Dermis blood vessel endothelial cell (primary cell): ENCODE data around the gene HBQ1. TPM values are rescaled to one million over a fixed set of nuclear protein-coding genes. Genes with fewer than 3 reads are reported as not detected.
"Not testable (repeated sequence)": the region's sequence is repeated elsewhere in the genome, so short reads cannot be mapped to it uniquely, and the experiment has no call there.

Experiments
- DNase-seq: peaks from one replicate; pipeline ENCODE4 v3.0.0; 2010
- total RNA-seq: library from RNA; depleted of rRNA; stranded (reverse); fragments of >200 nt; gene quantifications from 2 replicates; pipeline ENCODE4 v1.2.3, GENCODE V29; 2014

HBQ1 gene
- total RNA-seq = 0.34 TPM in 1 of 2 replicates, not detected in the other

- peak; percentile 56 for DNase-seq
These were observed at the start of gene HBQ1 for GRCh38 chr16:180101-180675. Gene HBQ1 (plus strand): TSS chr16:180459. CDS start chr16:180487, 28 bp downstream.

GRCh38 chr16:130533-131173 is 49.6 kb upstream of the HBQ1 start:
- DNase-seq = no peak

- no peak for DNase-seq
These were observed 48.1 kb upstream of the HBQ1 start for GRCh38 chr16:132120-132519.

DNA sequence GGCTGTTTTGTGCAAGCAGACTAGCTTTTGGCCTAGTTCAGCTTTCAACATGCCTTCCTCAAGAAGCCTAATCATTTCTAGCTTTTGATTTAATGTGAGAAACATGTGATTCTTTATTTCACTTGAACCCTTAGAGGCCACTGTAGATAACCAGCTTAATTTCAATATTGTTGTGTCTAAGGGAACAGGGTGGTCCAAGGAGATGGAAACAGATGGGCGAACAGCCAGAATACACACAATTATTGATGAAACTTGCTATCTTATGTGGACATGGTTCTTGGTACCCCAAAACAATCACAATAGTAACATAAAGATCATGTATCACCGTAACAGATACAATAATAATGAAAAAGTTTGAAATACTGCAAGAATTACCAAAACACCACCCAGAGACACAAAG is 46.5 kb upstream of the HBQ1 start:
- no peak for DNase-seq

DNA sequence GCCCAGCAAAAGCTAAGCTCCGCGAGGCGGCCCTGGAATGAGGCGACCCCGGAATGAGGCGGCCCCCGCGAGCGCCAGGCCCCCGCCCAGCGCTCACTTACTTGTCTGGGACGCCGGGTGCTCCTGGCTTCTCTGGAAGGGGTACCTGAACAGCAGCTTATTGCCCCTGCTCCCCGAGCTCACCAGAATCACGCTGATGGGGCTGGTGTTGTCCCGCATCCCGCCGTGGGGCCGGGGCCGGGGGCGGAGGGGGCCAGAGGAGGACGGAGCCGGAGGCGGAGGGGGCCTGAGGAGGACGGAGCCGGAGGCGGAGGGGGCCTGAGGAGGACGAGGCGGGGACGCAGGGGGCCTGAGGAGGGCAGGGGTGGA is 42.2 kb upstream of the HBQ1 start:
- DNase-seq = peak; percentile 24

GRCh38 chr16:140175-140857 is 39.9 kb upstream of the HBQ1 start:
- DNase-seq = no peak

- DNase-seq = no peak
These were observed 37.8 kb upstream of the HBQ1 start for GRCh38 chr16:142405-142967.

- no peak for DNase-seq
These were observed 37.2 kb upstream of the HBQ1 start for GRCh38 chr16:143047-143446.

DNA sequence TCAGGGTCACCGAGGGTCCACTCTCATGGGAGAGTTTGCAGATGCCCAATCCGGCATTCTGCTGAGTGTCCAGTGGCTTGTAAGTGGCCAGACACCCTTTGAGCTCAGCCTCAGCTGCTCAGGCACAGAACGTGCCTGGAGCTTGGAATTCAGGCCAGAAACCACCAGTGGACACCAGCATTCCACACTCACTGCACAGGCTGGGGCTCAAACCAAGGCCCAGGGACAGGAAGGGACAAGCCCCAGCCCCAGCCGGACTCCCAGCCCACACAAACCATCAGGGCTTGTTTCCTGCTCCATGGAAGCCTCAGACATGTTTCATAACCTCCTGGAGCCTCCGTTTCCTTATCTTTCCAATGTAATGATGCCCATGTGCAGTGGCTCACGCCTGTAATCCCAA is 36.8 kb upstream of the HBQ1 start:
- DNase-seq = no peak

DNA sequence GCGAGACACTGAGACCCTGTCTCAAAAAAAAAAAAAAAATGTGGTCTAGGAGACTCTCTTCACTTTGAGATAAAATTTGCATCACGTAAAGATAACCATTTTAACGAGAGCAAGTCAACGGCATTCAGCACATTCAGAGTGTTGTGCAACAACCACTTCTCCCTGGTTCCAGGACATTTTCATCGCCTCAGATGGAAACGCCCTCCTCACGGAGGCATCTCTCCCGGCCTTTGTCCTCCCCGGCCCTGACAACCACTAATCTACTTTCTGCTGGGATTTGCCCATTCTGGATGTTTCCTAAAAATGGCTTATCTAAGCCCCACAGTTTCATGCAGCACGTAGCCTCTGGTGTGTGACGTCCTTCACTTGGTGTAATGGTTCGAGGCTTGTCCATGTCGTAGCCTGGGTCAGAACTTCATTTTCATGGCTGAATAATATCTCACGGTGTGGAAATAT is 35.4 kb upstream of the HBQ1 start:
- DNase-seq = no peak

DNA sequence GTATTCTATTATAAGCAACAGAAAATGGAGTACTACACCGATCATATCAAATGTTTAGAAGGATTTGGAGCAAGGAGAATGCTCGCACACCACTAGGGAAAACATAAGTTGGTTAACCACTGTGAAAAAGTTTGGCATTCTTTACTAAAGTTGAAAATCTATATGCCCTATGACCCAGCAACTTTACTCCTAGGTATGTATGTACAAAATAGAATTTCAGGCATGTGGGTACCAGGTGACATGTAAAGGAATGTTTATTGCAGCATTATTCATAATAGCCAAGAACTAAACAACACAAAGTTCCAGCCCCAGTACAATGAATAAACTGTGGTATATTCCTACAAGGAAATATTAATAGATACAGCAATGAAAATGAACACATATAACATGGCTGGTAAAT is 33.6 kb upstream of the HBQ1 start:
- DNase-seq = no peak

DNA sequence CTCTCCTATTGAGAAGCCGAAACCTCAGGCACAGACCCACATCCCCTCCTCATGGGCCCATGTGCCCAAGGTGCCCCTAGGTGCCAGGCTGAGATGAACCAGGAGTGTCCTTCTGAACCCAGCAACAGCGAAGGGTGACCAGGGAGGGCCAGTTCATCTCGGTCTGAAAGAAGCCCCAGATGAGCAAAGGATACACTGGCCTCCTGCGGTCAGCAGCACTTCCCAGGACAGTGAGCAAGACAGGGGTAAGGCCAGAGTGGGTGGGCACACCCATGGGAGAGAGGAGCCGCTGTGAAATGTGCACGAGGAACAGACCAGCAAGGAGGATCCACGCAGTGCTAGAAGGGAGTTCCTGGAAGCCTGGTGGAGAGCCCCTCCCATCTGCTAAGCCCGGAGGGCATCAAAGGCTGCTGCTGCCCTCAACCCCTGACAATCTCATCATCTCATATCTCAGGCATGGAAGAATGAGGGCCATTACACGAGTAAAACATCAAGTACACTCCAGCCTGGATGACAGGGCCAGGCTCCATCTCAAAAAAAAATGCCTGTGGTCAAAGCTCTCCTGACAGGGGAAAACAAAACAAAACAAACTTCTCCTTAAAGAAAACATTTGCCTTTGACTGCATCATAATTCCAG is 31.1 kb upstream of the HBQ1 start:
- no peak for DNase-seq

GRCh38 chr16:152141-153128 is 27.8 kb upstream of the HBQ1 start, which contains the start of gene HBZ:
Gene HBZ (plus strand): TSS chr16:152644. CDS start chr16:152910, 266 bp downstream.
- DNase-seq = no peak

DNA sequence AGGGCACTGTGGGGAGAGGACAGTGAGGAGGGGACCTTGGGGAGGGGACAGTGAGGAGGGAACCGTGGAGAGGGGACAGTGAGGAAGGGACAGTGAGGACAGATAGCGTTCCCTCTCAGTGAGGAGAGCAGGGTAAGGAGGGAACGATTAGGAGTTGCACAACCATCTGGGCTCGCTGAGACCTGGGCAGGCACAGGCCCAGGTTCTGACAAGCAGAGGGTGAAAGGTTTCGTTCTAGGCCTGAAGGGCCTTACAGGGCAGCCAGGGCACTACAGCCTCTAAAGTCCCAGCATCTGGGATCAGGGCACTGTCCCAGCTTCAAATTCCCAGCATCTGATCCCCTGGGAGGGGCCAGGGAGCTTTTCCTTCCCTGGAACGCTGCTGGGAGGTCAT is 27.1 kb upstream of the HBQ1 start:
- DNase-seq = not testable (repeated sequence)

- DNase-seq = not testable (repeated sequence)
These were observed 26.6 kb upstream of the HBQ1 start for GRCh38 chr16:153550-154216.

DNA sequence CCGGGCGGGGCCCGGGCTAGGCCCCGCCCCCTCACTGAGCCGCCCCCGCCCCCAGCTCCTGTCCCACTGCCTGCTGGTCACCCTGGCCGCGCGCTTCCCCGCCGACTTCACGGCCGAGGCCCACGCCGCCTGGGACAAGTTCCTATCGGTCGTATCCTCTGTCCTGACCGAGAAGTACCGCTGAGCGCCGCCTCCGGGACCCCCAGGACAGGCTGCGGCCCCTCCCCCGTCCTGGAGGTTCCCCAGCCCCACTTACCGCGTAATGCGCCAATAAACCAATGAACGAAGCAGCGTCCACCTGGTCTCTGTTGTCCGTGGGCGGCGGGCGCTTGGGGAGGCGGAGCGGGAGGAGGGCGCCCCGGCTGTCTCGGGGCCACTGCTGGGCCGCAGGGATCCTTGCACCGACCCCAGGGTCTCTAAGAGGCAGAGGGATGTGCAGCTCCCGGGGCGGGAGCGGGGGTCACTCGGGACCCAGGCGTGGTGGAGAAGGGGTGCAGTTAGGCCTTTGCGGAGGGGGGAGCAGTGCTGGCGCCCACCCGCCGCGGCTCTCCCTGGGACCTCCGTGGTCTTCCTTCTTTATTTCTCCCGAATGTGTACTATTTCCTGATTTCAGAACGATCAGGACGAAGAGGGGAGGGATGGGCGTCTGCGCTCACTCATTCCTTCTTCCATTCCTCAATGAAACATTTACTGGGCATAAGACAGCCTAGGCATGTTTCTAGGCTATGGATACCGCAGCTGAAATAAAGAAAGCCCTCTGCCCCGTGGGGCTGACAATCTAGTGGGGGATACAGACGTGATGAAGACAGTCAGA is 25.8 kb upstream of the HBQ1 start:
- DNase-seq = peak; percentile 38

- no peak for DNase-seq
These were observed 25.2 kb upstream of the HBQ1 start for GRCh38 chr16:155031-155398.

DNA sequence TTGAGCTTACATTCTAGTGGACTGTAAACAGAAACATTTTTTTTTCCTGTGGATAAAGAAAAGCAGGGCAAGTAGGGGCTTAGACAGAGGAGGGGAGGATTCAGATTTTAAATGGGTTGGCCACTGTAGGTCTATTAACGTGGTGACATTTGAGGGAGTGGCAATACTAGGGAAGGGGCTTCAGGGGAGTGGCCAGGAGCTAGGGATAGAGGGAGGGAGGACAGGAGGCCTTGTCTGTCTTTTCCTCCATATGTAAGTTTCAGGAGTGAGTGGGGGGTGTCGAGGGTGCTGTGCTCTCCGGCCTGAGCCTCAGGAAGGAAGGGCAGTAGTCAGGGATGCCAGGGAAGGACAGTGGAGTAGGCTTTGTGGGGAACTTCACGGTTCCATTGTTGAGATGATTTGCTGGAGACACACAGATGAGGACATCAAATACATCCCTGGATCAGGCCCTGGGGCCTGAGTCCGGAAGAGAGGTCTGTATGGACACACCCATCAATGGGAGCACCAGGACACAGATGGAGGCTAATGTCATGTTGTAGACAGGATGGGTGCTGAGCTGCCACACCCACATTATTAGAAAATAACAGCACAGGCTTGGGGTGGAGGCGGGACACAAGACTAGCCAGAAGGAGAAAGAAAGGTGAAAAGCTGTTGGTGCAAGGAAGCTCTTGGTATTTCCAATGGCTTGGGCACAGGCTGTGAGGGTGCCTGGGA is 21.0 kb upstream of the HBQ1 start:
- DNase-seq = no peak

DNA sequence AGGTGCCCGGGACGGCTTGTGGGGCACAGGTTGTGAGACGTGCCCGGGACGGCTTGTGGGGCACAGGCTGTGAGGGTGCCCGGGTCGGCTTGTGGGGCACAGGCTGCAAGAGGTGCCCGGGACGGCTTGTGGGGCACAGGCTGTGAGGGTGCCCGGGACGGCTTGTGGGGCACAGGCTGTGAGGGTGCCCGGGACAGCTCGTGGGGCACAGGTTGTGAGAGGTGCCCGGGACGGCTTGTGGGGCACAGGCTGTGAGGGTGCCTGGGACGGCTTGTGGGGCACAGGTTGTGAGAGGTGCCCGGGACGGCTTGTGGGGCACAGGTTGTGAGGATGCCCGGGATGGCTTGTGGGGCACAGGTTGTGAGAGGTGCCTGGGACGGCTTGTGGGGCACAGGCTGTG is 20.0 kb upstream of the HBQ1 start:
- DNase-seq = not testable (repeated sequence)

- no peak for DNase-seq
These were observed 19.5 kb upstream of the HBQ1 start for GRCh38 chr16:160691-161190.
